IPS-15b (cell line): Measurements from ENCODE around the gene PHC1.
"Not testable (repeated sequence)": the region's sequence is repeated elsewhere in the genome, so short reads cannot be mapped to it uniquely, and the experiment has no call there.

Experiments used
- H3K27me3 ChIP-seq: one replicate; pipeline ENCODE4 v1.6.1; 2013; ENCODE audit warnings: low read length; ENCODE audit not compliant: control insufficient read depth, insufficient read depth
- H3K36me3 ChIP-seq: one replicate; pipeline ENCODE4 v1.6.1; 2013; ENCODE audit warnings: low read length; ENCODE audit not compliant: control insufficient read depth, insufficient read depth
- H3K4me1 ChIP-seq: one replicate; pipeline ENCODE4 v1.6.1; 2013; ENCODE audit warnings: mild to moderate bottlenecking, low read length; ENCODE audit not compliant: control insufficient read depth, insufficient read depth
- H3K4me3 ChIP-seq: one replicate; pipeline ENCODE4 v1.5.1; 2013; ENCODE audit warnings: low read depth, low read length
- H3K9ac ChIP-seq: one replicate; pipeline ENCODE4 v1.6.1; 2013; ENCODE audit warnings: low read depth, mild to moderate bottlenecking, low read length
- H3K9me3 ChIP-seq: one replicate; pipeline ENCODE4 v1.6.1; 2013; ENCODE audit warnings: mild to moderate bottlenecking, low read length; ENCODE audit not compliant: control insufficient read depth, insufficient read depth

PHC1 gene

DNA sequence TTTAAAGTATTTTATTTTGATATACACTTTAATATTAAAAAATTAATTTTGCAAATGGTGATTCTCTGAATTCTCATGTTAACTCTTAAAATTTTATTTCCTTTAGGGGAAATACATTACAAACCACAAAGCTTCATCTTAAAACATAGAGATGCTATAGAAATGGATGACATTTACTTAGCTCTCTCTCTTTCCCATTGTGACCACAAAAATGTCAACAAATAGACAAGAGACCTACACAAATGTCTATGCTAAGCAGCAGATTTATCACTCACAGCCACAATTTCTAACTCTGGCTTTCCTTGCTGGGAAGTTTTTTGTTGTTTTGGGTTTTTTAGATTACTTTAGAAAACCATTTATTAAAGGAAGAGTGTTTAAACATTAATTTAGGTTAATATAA lies 19.9 kb upstream of the PHC1 start:
- Histone ChIP-seq H3K36me3 (no peaks in the 10 kb centered on the region), H3K4me1 (peaks cover 3% of the 10 kb centered on the region), H3K9ac (no peak overlapping the region), H3K27me3 (no peaks in the 10 kb centered on the region), H3K4me3 (no peak overlapping the region), H3K9me3 (no peaks in the 10 kb centered on the region)

DNA sequence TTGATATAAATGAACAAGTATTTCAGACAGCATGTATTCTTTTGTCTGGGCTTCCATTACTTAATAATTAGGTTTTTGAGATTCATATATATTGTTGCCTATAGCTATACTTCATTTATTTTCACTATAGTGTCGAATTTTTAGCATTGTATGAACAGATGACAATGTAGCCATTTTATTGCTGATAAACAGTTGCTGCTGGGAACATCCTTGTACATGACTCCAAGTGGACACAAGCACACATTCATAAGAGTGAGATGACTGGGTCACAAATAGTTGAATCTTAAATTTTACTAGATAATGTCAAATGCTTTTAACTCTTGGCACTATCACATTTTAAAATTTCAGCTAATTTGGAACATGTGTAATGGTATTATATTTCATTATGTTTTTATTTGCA lies 19.3 kb upstream of the PHC1 start:
- H3K4me3 ChIP-seq, result no peak overlapping the region
- H3K9me3 ChIP-seq, result no peaks in the 10 kb centered on the region
- no peaks in the 10 kb centered on the region for H3K36me3 ChIP-seq
- no peak overlapping the region for H3K9ac ChIP-seq
- peaks cover 3% of the 10 kb centered on the region for H3K4me1 ChIP-seq
- H3K27me3 ChIP-seq, result no peaks in the 10 kb centered on the region

DNA sequence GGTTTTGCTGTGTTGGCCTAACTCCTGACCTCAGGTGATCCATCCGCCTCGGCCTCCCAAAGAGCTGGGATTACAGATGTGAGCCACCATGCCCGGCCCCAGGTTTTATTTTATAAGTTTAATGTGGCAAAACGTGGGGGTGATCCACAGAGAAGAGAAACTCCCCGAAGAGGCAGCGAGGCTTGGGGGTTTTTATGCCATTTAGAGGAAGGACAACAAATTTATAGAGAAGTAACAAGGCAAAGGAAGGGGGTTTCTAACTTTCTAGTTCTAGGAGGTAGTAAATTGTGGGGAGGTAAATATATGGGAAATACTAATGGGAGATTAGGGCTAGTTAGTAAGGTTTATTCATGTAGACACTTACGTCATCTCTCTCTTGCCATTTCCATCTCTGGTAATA lies 17.2 kb upstream of the PHC1 start:
- Histone ChIP-seq H3K9me3 (no peaks in the 10 kb centered on the region), H3K9ac (no peak overlapping the region), H3K4me1 (no peaks in the 10 kb centered on the region), H3K36me3 (no peaks in the 10 kb centered on the region), H3K27me3 (no peaks in the 10 kb centered on the region), H3K4me3 (no peak overlapping the region)

DNA sequence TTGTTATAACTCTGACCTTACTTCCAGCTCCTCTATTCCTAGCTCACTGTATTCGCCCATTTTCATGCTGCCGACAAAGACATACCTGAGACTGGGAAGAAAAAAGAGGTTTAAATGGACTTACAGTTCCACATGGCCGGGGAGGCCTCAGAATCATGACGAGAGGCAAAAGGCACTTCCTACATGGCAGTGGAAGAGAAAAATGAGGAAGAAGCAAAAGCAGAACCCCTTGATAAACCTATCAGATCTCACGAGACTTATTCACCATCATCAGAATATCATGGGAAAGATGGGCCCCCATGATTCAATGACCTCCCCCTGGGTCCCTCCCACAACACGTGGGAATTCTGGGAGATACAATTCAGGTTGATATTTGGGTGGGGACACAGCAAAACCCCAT lies 14.5 kb upstream of the PHC1 start:
- no peaks in the 10 kb centered on the region for H3K27me3 ChIP-seq
- H3K4me1 ChIP-seq, result peaks cover 5% of the 10 kb centered on the region
- H3K9ac ChIP-seq, result no peak overlapping the region
- H3K9me3 ChIP-seq, result no peaks in the 10 kb centered on the region
- no peaks in the 10 kb centered on the region for H3K36me3 ChIP-seq
- H3K4me3 ChIP-seq, result no peak overlapping the region

DNA sequence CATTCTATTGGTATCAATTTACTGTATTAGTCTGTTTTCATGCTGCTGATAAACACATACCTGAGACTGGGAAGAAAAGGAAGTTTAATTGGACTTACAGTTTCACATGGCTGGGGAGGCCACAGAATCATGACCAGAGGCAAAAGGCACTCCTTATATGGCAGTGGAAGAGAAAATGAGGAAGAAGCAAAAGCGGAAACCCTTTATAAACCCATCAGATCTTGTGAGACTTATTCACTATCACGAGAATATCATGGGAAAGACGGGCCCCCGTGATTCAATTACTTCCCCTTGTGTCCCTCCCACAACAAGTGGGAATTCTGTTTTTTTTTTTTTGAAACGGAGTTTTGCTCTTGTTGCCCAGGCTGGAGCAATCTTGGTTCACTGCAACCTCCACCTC lies 11.6 kb upstream of the PHC1 start:
- H3K4me3 ChIP-seq, H3K36me3 ChIP-seq: not testable (repeated sequence)
- H3K4me1 ChIP-seq, result peaks cover 27% of the 10 kb centered on the region

DNA sequence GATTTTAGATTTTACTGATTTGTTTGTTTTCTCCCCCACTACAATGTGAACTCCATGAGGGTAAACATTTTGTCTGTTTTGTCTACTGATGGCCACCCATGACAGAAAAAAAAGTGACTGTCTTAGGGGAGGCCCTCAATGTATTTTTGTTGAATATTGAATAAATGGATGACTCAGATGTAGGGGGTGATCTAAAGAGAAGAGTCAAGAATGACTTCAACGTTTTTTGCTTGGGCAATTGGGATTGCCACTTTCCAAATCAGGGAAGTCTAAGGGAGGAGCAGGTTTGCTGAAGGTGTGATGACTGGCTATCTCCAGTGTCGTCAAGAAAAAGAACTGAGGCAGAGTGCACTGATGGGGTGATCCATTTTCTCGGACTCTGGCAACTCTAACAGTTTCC lies 10.7 kb upstream of the PHC1 start:
- no peaks in the 10 kb centered on the region for H3K36me3 ChIP-seq
- no peak overlapping the region for H3K9ac ChIP-seq
- H3K9me3 ChIP-seq, result no peaks in the 10 kb centered on the region
- H3K4me3 ChIP-seq, result no peak overlapping the region
- H3K4me1 ChIP-seq, result peaks cover 27% of the 10 kb centered on the region
- H3K27me3 ChIP-seq, result no peaks in the 10 kb centered on the region

More for the DNA sequence above, 11.6 kb upstream of the PHC1 start:
- H3K27me3 ChIP-seq, H3K9me3 ChIP-seq, H3K9ac ChIP-seq: not testable (repeated sequence)

DNA sequence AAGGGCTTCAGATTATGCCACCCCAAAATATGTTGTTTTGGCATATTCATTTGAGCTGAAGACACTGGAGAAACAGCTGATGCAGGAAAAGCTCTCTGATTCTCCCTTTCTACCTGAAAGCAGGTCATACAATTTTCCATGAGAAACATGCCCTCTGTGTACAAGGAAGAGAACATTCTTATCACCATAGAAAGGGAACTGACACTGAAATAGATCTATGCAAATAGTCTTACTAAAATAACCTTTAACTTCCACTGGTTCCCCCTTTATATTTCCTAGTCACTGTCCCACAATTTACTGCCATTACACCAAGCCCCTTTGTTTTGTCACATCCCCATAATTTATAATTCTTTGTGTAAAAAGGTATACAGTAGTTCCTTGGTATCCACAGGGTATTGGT lies 9.6 kb upstream of the PHC1 start:
- Histone ChIP-seq H3K27me3 (no peaks in the 10 kb centered on the region), H3K4me3 (no peak overlapping the region), H3K9me3 (no peaks in the 10 kb centered on the region), H3K4me1 (peaks cover 27% of the 10 kb centered on the region), H3K9ac (no peak overlapping the region), H3K36me3 (no peaks in the 10 kb centered on the region)

DNA sequence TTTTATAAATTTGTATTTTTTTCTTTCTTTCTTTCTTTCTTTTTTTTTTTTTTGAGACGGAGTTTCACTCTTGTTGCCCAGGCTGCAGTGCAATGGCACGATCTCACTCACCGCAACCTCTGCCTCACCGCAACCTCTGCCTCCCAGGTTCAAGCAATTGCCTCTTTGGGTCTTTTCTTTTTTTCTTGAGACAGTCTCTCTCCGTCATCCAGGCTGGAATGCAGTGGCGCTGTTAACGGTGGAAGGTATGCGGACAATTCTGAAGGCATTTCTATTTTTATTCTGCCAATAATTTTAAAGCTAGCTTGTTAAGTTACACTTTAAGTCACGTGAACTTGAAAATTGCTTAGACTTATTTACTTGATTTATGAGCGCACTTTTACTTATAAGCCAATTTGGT lies 8.8 kb upstream of the PHC1 start:
- no peaks in the 10 kb centered on the region for H3K9me3 ChIP-seq
- no peak overlapping the region for H3K9ac ChIP-seq
- H3K4me3 ChIP-seq, result no peak overlapping the region
- no peaks in the 10 kb centered on the region for H3K36me3 ChIP-seq
- no peaks in the 10 kb centered on the region for H3K27me3 ChIP-seq
- H3K4me1 ChIP-seq, result peaks cover 31% of the 10 kb centered on the region

DNA sequence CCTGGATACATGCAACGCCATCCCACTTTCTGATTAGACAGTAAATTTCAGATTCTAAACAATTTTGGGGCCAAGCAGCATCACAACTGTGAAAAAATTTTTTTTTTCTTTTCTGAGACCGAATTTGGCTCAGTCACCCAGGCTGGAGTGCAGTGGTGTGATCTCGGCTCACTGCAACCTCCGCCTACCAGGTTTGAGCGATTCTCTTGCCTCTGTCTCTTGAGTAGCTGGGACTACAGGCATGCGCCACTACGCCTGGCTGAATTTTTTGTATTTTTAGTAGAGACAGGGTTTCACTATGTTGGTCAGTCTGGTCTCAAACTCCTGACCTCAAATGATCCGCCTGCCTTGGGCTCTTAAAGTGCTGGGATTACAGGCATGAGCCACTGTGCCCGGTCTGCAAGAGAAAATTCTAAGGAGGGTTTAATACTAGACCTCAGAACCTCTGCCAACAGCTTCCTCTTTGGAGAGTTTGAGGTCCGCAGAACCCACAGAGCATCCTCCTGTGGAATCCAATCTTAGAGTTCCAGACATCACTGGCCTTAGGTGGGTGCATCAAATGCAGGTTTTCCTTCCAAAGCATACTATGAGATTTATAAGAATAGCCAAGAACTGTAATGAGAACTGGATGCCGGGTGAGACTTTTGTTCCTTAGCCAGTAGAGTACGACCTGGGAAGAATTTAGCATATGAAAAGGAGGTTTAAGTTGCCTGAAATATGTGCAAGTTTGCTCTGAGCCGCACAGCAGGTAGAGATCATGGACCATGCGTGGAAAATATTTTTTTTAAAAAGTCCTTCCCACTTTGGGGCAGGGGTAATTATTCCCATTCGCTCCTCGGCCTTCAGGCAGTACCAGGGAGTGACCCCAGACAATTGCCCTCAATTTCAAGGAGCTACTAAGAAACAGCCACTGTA lies 7.8 kb upstream of the PHC1 start:
- H3K36me3 ChIP-seq, result no peaks in the 10 kb centered on the region
- peak overlapping the region; percentile 51 for H3K9ac ChIP-seq
- H3K9me3 ChIP-seq, result no peaks in the 10 kb centered on the region
- H3K27me3 ChIP-seq, result no peaks in the 10 kb centered on the region
- H3K4me1 ChIP-seq, result peaks cover 40% of the 10 kb centered on the region
- H3K4me3 ChIP-seq, result no peak overlapping the region

DNA sequence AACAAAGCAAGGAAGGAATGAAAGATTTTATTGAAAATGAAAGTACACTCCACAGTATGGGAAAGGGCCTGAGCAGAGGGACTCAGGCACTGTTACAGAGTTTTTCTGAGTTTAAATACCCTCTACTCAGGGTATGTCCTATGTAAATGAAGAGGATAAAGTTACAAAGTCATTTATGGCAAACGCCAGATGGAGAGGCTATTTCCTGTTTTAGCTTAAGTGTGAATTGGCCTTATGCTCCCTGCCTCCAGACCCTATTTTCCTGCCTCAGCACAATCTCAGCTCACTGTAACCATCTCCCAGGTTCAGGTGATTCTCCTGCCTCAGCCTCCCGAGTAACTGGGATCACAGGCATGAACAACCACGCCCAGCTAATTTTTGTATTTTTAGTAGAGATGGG lies 6.8 kb upstream of the PHC1 start:
- Histone ChIP-seq H3K4me1 (peaks cover 43% of the 10 kb centered on the region), H3K4me3 (no peak overlapping the region)

DNA sequence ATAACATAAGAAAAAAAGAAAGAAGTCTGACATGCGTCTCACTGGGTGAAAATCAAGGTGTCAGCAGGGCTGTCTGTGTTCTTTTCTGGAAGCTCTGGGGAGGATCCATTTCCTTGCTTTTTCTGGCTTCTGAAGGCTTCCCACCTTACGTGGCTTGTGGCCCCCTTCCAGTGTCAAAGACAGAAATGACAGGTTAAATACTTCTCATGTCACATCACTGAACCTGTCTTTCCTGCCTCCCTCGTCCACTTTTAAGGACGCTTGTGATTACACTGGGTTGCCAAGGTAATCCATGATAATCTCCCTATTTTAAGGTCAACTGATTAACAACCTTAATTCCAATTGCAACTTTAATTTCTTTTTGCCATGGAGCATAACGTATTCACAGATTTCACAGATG lies 4.6 kb upstream of the PHC1 start:
- Histone ChIP-seq H3K4me1 (peaks cover 42% of the 10 kb centered on the region), H3K36me3 (no peaks in the 10 kb centered on the region), H3K9ac (no peak overlapping the region), H3K27me3 (no peaks in the 10 kb centered on the region), H3K9me3 (no peaks in the 10 kb centered on the region), H3K4me3 (no peak overlapping the region)

More for the DNA sequence above, 6.8 kb upstream of the PHC1 start:
- no peaks in the 10 kb centered on the region for H3K27me3 ChIP-seq
- H3K9ac ChIP-seq, result no peak overlapping the region
- no peaks in the 10 kb centered on the region for H3K36me3 ChIP-seq
- H3K9me3 ChIP-seq, result no peaks in the 10 kb centered on the region

DNA sequence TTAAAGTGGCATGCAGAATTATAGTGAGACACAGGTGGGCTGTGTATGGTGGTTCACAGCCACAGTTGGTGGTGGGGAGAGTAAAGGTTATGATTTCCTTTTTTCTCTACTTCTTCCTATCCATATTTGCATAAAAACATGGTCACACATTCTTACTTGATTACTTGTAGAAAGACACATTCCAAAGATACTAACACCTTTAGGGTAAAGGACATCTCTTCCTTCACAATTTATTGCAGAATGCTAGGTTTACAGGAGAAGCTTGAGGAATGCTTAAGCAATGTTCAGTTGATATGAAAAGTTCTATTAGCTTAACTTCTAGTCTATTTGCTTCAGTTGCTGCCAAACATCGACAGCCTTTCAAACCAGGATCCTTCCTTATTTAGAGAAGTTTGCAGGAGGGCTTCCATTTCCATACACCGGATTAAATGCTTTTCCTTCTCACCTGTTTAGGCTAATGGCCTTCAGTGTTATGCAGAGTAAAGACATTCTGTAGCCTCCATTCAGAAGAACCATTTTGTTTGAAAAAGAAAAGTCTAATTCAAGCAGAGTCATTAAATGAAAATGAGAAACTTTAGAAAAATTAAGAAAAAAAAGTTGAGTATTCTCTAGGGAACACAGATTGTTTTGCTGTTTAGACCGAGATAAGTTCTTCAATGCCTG lies 2.6 kb upstream of the PHC1 start:
- Histone ChIP-seq H3K9ac (peak overlapping the region; percentile 86), H3K36me3 (no peaks in the 10 kb centered on the region), H3K27me3 (no peaks in the 10 kb centered on the region), H3K4me3 (peak overlapping the region; percentile 64), H3K9me3 (no peaks in the 10 kb centered on the region), H3K4me1 (peaks cover 28% of the 10 kb centered on the region)
